Astrocyte (in vitro differentiated cells and primary cell): ENCODE measurements around the gene STRIP2. TPM values are rescaled to one million over a fixed set of nuclear protein-coding genes. Genes with fewer than 3 reads are reported as not detected.

ENCODE experiments used
- DNase-seq: peaks from one replicate; pipeline ENCODE4 v3.0.0-alpha.2; 2010; ENCODE audit warnings: low read depth
- FAIRE-seq: peaks from 2 replicates; lab custom pipeline; 2011; peaks lifted over from hg19 to GRCh38; lab: Jason Lieb, UNC
- H2AFZ ChIP-seq: 2 replicates; pipeline ENCODE4 v1.6.0; 2012; ENCODE audit warnings: low read depth, low read length, inconsistent platforms
- H3K27ac ChIP-seq: 2 replicates; pipeline ENCODE4 v1.5.1; 2011; ENCODE audit warnings: low read depth, low read length, inconsistent platforms
- H3K27me3 ChIP-seq: 2 replicates; pipeline ENCODE4 v1.6.0; 2011; ENCODE audit warnings: low read length, inconsistent platforms; ENCODE audit not compliant: insufficient read depth
- H3K36me3 ChIP-seq: 2 replicates; pipeline ENCODE4 v1.5.1; 2011; ENCODE audit warnings: low read length, inconsistent platforms; ENCODE audit not compliant: insufficient read depth
- H3K4me1 ChIP-seq: 2 replicates; pipeline ENCODE4 v1.5.1; 2011; ENCODE audit warnings: low read length, inconsistent platforms; ENCODE audit not compliant: insufficient read depth
- H3K4me2 ChIP-seq: 2 replicates; pipeline ENCODE4 v1.6.0; 2012; ENCODE audit warnings: low read length, inconsistent platforms
- H3K4me3 ChIP-seq: 2 replicates; pipeline ENCODE4 v1.5.1; 2011; ENCODE audit warnings: low read depth, mild to moderate bottlenecking, low read length, inconsistent platforms; ENCODE audit not compliant: insufficient read depth
- H3K79me2 ChIP-seq: 2 replicates; pipeline ENCODE4 v1.6.0; 2012; ENCODE audit warnings: mild to moderate bottlenecking, low read length, inconsistent platforms; ENCODE audit not compliant: insufficient read depth
- H3K9ac ChIP-seq: 2 replicates; pipeline ENCODE4 v1.6.0; 2012; ENCODE audit warnings: mild to moderate bottlenecking, low read length, inconsistent platforms
- H3K9me3 ChIP-seq: 2 replicates; pipeline ENCODE4 v1.5.1; 2012; ENCODE audit warnings: low read depth, mild to moderate bottlenecking, low read length, inconsistent platforms; ENCODE audit not compliant: insufficient read depth
- H4K20me1 ChIP-seq: 2 replicates; pipeline ENCODE4 v1.6.0; 2012; ENCODE audit warnings: low read length, inconsistent platforms; ENCODE audit not compliant: insufficient read depth
- H3K27ac Mint-ChIP-seq: one replicate; pipeline ENCODE4 v1.8.0; 2021; ENCODE audit warnings: mild to moderate bottlenecking, mixed read lengths; ENCODE audit not compliant: unreplicated experiment
- H3K27me3 Mint-ChIP-seq: one replicate; pipeline ENCODE4 v1.8.0; 2021; ENCODE audit warnings: low read depth, mixed read lengths; ENCODE audit not compliant: unreplicated experiment
- H3K36me3 Mint-ChIP-seq: one replicate; pipeline ENCODE4 v1.8.0; 2021; ENCODE audit warnings: low read depth, mixed read lengths; ENCODE audit not compliant: unreplicated experiment
- H3K4me1 Mint-ChIP-seq: one replicate; pipeline ENCODE4 v1.8.0; 2021; ENCODE audit warnings: low read depth, mixed read lengths; ENCODE audit not compliant: unreplicated experiment
- H3K4me3 Mint-ChIP-seq: one replicate; pipeline ENCODE4 v1.8.0; 2021; ENCODE audit warnings: mild to moderate bottlenecking, moderate library complexity, mixed read lengths; ENCODE audit not compliant: unreplicated experiment
- H3K9me3 Mint-ChIP-seq: one replicate; pipeline ENCODE4 v1.8.0; 2021; ENCODE audit warnings: mild to moderate bottlenecking, mixed read lengths; ENCODE audit not compliant: unreplicated experiment
- EZH2 ChIP-seq: IDR thresholded peaks from 2 replicates; pipeline ENCODE4 v1.6.1; 2012; ENCODE audit warnings: mild to moderate bottlenecking, low read length, inconsistent platforms; ENCODE audit not compliant: insufficient read depth
- total RNA-seq: library from RNA; stranded (reverse); gene quantifications from 2 replicates; pipeline ENCODE4 v1.2.1, GENCODE V29; 2021
- TF ChIP-seq, protein P1 (sequence below): IDR thresholded peaks from 2 replicates; pipeline ENCODE4 v1.5.1; 2011; ENCODE audit warnings: low read depth, mild to moderate bottlenecking, inconsistent platforms, low read length, moderate library complexity; ENCODE audit not compliant: insufficient read depth

STRIP2 gene
- total RNA-seq, 1 donor from 2014 or later: 1.3 TPM

DNA sequence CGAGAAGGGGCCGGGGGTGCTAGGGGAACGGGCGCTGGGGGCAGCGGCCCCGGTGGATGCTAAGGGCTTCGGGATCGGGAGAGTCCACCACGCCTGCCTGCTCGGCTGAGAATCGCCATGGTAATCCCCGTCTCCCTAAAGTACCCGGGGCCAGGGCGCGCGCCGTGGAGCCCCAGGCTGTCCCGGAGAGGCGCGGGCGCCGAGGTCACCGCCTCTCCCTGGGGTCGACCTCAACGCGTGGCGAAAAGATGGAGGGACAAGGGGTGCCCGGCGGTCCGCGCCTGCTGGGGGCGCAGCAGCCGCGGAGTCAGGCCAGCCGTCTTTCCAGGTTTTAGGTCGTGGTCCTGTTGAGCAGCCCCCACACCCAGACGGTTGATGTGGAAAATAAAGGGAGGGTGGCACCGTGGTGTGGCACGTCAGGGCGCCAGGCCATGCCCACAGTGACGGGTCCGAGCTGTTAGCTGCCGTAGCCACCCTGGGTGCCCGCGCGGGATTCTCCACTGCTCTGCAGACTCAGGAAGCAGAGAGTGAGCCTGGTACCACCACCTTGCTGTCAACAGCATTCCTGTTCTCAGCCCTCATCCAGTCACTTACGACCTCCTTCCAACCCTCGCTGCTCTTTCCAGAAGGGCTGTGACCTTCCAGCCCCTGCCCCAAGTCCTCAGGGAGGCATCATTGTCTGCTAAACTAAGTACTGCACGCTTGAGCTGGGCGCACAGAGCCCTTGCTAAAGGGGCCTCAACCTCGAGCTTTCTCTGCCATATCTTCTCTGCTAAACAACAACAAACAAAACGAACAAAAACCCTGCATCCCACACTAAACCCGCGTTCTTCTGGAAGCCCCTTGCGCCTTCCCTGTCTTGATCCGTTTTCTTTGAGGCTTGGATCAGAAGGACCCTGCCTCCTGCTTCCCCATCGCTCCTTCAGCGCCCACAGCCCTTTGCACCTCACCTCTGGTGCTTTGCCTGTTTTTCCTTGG is 68.8 kb downstream of the STRIP2 start:
- H3K36me3 Mint-ChIP-seq: peaks cover 3% of the 10 kb centered on the region

DNA sequence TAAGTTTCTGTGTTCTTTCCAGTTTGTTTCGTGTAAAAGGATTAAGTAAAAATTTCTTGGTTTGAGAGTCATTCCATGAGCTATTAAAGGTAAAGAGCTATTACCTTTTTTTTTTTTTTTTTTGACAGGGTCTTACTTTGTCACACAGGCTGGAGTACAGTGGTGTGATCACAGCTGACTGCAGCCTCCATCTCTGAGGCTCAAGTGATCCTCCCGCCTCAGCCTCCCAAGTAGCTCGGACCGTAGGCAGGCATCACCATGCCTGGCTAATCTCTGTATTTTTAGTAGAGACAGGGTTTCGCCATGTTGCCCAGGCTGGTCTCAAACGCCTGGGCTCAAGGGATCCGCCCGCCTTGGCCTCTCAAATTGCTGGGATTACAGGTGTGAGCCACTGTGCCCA is 69.5 kb downstream of the STRIP2 start:
- Histone ChIP-seq H3K27me3 (peaks cover 6% of the 10 kb centered on the region), H3K9ac (no peak overlapping the region), H4K20me1 (no peaks in the 10 kb centered on the region), H3K27ac (no peak overlapping the region), H3K4me1 (peaks cover 3% of the 10 kb centered on the region), H3K79me2 (no peaks in the 10 kb centered on the region), H3K9me3 (no peaks in the 10 kb centered on the region), H3K4me2 (no peak overlapping the region), H3K36me3 (no peaks in the 10 kb centered on the region), H3K4me3 (no peak overlapping the region), H2AFZ (no peak overlapping the region)
- H3K27me3 Mint-ChIP-seq: peaks cover 35% of the 10 kb centered on the region
- peak overlapping the region; percentile 84 for H3K4me3 Mint-ChIP-seq
- peaks cover 3% of the 10 kb centered on the region for H3K36me3 Mint-ChIP-seq
- DNase-seq (no peak), FAIRE-seq (no peak)
- H3K27ac Mint-ChIP-seq: no peak overlapping the region
- no peaks in the 10 kb centered on the region for H3K4me1 Mint-ChIP-seq
- no peak for TF ChIP-seq EZH2
- TF ChIP-seq, protein P1, sequence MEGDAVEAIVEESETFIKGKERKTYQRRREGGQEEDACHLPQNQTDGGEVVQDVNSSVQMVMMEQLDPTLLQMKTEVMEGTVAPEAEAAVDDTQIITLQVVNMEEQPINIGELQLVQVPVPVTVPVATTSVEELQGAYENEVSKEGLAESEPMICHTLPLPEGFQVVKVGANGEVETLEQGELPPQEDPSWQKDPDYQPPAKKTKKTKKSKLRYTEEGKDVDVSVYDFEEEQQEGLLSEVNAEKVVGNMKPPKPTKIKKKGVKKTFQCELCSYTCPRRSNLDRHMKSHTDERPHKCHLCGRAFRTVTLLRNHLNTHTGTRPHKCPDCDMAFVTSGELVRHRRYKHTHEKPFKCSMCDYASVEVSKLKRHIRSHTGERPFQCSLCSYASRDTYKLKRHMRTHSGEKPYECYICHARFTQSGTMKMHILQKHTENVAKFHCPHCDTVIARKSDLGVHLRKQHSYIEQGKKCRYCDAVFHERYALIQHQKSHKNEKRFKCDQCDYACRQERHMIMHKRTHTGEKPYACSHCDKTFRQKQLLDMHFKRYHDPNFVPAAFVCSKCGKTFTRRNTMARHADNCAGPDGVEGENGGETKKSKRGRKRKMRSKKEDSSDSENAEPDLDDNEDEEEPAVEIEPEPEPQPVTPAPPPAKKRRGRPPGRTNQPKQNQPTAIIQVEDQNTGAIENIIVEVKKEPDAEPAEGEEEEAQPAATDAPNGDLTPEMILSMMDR: no peak
- no peaks in the 10 kb centered on the region for H3K9me3 Mint-ChIP-seq

More for the DNA sequence above, 68.8 kb downstream of the STRIP2 start:
- peak overlapping the region; percentile 63 for H3K9ac ChIP-seq
- peak overlapping the region; percentile 89 for H2AFZ ChIP-seq
- peak overlapping the region; percentile 95 for H3K4me2 ChIP-seq
- no peaks in the 10 kb centered on the region for H4K20me1 ChIP-seq
- FAIRE-seq (no peak), DNase-seq (no peak)
- H3K4me1 Mint-ChIP-seq: no peaks in the 10 kb centered on the region
- no peak for TF ChIP-seq EZH2
- TF ChIP-seq, protein P1: no peak
- H3K79me2 ChIP-seq: no peaks in the 10 kb centered on the region
- no peaks in the 10 kb centered on the region for H3K36me3 ChIP-seq
- peaks cover 6% of the 10 kb centered on the region for H3K27me3 ChIP-seq
- H3K4me3 ChIP-seq: peak overlapping the region; percentile 57
- H3K27me3 Mint-ChIP-seq: peaks cover 37% of the 10 kb centered on the region
- H3K27ac ChIP-seq: no peak overlapping the region
- H3K4me3 Mint-ChIP-seq: peak overlapping the region; percentile 84
- H3K9me3 Mint-ChIP-seq: no peaks in the 10 kb centered on the region
- peaks cover 3% of the 10 kb centered on the region for H3K4me1 ChIP-seq
- H3K9me3 ChIP-seq: no peaks in the 10 kb centered on the region
- H3K27ac Mint-ChIP-seq: peak overlapping the region; percentile 50
